Non-pigmented ciliary epithelial cell (primary cell): ENCODE results near the gene CASQ2.

Experiments used
- DNase-seq: peaks from one replicate; pipeline ENCODE4 v3.0.0-alpha.2; 2010; ENCODE audit warnings: low read depth

CASQ2 gene

DNA sequence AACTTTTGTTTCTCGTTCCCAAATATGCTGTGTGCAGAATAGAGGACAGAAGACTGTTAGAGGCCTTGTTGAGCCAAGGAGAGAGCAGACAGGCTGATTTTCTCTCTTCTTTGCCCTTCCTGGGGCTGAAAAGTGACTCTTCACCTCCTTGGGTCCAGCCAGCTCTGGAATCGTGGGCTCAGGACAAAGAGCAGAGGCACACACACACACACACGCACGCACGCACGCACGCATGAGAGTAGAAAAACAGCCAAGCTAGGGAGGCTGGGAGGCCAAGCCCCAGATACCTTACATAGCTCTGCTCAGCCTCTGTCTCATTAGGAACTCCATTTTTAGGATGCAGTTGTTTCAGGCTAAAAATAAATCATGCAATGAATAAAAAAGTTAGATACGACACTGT is at the start of gene CASQ2:
TSS of gene CASQ2 (minus strand) at position 166 of the 400 bp plus-strand sequence. CDS start 173 bp downstream, outside the sequence.
- no peak for DNase-seq

DNA sequence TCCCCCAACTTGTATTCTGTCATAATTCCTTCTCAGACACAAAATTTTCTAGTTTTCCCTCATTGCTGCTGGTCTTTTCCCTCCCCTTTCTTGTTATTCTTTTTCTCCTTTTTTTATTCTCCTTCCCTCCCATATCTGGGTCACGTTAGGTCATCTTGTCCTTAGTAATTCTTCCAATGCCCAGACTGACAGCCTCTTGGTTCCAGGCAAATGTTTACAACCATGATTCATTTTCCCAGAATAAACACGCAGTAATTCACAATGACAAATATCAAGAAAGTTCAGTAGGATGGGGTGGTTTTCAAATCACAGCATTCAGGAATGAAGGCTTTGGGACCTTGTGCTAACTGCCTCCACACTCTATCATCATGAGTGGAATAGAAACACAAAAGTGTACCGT is 47.2 kb upstream of the CASQ2 start:
- DNase-seq: no peak

DNA sequence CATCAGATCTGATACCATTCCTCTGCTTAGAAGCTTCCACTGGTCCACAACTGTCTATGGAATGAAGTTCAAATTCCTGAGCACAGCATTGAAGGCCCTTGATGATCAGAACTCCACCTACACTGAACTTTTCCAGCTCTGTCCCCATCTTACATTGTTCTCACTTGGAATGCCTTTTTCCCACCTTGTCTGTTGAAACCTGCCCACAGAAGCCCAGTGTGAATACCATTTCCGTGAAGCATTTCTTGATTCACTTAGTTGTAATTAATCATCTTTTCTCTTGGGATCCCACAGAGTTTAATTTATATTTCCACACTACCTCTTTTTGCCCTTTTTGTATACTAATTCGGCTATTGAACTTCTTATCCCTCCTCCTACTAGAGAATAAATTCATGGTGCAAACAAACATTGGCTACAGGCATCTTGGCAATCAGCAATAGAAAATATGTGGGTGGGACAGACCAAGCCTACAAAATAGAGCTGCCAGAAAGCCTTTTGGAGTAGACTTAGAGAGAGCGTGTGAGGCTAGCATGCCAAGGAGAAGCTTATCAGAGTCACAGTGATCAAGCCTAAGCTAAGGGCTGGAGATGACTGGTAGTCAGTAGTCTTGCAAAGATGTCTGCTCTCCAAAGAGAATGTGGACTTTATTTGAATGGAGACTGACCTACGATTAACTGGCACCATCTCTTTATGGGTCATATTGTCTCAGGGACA is 46.3 kb upstream of the CASQ2 start:
- no peak for DNase-seq

DNA sequence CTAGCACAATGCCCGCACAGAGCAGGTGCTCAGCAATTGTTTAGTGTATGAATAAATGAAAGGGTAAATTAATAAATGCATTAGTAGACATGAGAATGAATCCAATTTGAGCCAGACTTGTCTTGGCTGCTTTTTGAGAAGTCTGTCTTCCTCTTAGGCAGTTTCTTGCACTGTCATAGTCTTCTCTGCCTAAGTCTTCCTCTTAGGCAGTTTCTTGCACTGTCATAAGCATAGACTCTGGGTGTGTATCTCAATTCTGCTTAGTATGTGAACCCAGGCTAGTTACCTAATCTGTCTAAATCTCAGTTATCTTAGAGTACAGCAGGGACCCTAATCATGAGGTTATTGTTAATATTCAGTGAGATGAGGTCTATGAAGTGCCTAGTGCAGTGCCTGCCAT is 45.2 kb upstream of the CASQ2 start:
- no peak for DNase-seq

DNA sequence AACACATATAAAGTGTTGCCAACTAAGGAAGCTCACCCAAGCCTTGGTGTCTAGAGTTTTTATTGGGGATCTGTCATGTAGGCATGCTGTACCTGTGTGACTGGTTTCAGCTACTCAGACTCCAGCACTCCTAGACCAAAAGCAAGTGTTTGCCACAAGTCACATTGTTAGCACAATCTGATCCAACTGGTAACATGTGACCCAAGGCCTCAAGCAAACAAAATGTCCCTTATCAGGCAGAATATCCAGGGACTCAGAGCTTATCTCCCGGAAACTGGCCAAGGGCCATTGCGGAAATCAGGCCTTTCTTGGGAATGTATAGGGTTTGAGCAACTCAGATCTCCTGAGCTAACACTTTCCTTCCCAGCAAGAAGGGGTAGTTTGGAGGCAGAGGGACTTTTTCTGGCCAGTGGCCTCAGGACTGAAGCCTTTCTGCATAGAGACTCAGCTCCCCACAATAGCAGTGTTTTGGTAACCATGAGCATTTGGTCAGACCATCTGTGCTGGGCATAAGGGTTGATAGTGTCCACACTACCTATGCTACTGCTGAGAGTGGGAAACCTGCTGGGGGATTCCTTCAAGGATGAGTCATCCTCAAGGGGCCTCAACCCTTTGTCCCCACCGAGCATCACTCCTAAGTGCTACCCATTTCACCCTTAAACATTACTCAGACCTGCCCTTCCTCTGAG is 42.8 kb upstream of the CASQ2 start:
- no peak for DNase-seq

DNA sequence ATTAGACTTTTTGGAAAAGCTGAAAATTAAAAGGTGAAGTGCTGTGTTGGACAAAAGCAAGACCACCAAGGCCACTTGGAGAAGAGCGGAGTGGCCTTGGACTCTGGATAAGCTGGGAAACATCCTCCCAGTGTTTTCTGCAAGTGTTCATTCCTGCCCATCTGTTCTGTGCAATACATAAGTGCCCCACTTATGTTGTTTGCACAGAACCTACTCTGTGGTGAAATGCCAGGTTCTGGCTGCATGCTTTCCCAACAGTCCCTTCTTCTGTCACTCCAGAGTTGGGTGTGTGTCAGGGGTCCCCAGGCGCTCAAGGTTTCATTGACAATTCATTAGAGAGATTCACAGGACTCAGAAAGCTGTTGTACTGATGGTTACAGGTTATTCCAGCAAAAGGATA is 42.1 kb upstream of the CASQ2 start:
- no peak for DNase-seq

DNA sequence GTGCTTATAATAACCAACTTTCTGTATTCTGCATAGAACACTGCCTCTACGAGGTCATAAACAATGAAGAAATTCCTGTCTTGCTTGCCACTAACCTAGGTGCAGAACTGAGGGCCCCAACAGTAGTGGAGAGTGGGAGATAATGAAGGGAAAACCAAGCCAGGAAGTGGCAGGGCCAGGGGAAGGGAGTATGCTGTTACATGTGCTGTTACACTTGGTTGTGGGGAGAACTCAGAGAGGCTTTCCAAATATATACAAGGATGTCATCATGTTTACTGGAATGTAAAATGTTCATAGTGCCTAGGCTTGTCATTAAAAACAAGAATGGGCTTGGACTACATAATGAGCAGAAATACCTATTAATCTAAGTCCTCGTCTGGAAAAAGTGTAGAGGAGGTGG is 41.3 kb upstream of the CASQ2 start:
- DNase-seq: no peak

DNA sequence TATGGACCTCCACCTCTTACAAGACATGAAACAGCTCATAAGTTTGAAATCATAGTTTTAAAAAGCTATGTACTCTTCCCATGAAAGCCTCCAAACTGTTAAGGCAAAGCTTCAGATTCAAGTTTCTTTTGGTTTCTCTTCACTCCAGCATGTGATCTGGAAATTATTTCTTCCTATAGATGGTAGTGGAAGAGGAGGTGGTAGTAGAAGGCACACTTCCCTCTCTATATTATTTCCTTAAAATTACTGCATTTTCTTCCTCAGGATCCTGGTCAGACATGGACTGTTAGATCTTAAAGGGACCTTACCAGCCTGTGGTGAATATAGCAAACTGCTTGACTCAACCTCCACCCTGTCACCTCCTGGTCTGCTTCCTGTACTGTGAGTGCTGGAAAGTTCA is 40.6 kb upstream of the CASQ2 start:
- DNase-seq: no peak

DNA sequence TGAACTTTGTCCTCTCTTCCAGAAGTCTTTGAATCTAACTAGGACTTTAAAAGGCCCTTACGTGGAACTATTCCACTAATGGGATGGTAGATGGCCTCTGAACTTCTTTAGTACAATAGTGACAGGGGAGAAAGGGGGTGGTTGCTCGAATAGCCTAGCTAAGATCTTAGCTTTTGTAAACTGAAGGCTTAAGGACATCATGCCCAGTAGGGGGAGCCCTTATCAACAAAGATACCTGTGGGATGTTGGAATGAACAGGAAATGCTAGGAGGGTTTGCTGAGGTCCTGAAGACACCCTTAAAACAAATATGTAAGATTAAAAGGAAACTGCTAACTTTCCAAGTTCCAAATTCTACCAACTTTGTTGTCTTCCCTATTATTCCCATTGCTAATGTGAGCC is 39.2 kb upstream of the CASQ2 start:
- peak; percentile 35 for DNase-seq

DNA sequence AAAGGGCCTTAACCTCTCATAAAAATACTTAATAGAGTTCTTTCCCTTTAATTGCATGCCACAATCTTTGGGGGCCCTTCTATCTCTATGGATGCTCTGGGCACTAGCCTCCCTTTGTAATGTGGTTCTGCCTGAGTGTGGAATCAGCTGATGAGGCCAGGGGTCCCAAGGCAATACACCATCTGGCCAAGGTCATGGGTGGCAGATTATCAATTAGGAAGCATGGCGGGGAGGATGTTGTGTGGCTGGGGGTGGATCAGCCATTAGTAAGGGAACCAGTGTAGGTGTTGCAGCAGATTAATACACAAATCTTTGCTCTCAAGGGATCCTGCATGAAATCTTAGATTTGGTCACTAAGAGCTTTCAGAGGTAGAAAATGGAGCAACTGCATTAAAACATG is 37.1 kb upstream of the CASQ2 start:
- DNase-seq: no peak

DNA sequence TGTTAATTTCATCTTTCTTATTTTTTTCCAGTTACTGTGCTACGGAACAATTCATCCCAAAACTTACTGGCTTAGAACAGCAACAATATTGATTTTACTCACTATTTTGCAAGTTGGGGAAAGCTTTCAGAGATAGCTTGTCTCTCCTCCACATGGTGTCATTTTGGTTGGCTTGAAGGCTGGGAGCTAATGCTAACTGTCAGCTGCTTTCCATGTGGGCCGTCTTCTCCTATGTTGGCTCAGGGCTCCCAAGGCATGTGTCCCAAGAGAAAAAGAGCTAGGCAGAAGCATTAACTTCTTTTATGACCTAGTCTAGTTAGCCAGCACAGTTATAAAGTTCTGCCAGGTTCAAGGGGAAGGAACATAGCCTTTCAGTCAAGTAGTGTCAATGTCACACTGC is 33.9 kb upstream of the CASQ2 start:
- no peak for DNase-seq

DNA sequence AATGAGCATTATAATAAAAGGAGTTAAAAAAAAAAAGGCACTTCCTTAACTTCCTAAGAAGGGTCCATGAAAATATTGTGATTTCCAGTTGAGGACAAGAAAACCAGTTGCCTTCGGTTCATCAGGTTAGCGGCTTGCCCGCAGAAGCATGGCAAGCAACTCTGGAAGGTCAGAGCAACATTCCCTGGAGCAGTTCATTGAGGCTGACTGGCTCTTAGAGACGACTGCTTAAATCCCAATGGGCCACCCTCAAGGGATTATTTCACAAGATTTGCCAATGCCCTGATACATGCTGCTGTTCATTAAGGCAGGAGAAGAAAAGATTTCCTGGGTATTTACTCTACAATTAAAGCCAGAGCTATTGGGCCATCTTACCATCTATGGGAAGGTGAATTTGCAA is 29.0 kb upstream of the CASQ2 start:
- no peak for DNase-seq

DNA sequence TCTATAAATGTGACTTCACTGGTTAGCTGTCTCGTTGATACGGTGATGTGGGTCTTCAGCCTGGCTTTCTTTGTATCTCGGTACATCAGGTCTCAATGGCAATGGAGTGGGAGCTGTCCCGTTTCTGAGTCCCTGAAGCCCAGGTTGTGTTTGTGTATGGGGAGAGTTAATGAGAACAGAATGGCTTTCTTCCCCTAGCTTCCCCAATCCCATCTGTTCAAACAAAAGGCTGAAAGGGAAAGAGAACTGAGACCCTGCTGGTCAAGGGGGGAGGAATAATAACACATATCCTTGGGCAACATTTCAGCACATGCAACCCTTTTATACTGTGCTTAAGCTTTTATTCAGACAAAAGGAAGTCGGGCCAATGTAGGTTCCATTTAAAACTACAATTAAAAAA is 28.4 kb upstream of the CASQ2 start:
- no peak for DNase-seq

DNA sequence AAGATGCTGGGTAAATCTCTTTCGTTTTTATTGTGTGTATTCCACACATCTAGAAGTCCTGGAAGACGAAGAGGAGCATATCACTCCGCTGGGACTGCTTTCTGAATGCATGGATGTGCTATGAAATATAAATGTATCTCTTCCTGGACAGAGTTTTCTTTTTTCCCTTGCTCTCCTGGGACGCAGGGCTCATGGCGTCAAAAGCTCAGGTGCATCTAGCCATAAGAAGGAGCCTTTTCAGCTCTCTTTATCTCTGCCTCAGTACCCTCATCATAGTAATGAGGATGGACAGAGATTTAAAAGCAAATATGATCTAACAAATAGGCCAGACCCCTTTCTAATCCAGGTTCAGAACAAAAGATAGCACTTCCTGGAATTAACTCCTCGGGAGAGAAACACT is 27.5 kb upstream of the CASQ2 start:
- DNase-seq: no peak

DNA sequence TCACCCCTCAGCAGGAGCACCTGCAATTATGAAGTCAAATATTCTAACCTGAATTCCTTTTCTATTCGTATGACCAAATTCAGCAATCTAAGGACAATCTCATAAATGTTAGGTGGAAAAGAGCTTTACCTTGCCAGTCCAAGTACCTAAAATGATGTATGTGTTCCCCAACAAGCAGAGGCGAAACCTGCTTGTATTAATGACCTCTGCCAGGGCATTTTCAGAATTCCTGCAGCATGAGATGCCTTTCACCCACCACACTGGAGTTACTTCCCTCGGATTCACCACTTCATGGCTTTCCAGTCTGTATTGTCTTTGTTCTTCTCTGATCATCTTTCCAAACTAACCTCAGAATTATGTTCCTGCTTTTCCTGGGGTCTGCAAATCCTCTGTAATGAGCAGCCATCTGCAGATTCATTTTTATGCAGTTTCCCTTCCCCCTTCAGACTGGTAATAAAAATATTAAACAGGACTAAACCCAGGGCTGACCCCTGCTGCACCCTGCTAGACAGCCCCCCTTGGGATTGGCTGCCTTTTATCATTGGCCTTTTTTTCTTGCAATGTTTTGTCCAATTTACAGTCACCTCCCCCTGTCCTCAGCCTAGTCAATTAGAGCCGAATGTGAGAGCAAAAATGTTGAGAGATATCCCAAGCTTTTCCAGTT is 26.6 kb upstream of the CASQ2 start:
- DNase-seq: no peak

DNA sequence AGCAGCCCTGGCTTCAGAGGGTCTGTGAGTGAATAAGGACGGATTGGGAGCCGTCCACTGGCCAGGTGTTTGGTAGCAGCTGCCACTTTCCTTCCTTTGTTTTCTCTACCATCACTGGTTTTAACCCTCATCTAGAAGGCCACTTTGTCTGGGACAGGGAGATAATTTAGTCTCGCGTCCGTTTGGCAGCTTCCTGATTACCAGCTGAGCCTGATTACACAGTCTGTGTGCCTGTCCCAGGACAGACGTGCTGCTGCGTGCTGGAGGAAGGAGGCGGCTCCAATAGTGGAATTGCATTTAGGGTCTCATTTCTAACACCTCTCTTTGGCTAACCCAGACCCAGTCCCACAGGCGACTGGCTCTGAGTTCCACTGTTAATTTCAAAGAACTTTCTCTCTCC is 24.6 kb upstream of the CASQ2 start:
- DNase-seq: no peak

DNA sequence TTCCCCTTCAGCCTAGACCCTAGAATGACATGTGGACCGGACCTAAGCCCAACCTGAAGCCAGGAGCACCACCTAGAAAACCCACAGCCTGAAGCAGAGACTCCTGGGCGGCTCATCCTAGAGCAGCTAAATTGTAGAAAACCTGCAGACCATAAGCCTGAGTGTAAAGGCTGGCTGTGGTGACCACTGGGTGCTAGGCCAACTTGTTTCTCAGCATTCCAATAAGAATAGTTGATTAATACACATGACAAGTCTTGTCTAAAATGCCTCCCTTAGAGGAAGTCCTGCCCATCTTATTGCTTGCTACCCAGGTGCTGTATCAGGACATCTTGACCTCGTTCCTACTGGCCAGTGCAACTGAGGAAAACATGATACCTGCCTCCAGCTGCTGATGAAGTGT is 23.3 kb upstream of the CASQ2 start:
- DNase-seq: no peak

DNA sequence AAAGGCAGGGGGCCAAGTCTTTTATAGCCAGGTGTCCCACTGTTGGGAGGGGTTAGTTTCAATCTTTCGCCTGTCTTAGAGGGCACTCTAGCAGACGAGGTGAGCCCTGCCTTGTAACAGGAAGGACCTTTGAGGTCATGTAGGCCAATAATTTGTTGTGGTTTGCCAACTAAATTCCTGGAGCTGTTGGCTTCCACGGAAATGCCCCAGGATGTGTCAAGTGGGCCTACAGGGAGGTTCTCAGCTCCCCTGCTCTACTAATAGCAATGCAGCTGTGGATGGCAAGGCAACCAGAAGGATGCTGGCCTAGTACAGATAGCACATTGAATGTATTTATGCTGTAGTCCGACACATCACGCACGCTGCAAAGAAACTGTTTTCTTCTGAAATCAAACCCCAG is 22.3 kb upstream of the CASQ2 start:
- no peak for DNase-seq

DNA sequence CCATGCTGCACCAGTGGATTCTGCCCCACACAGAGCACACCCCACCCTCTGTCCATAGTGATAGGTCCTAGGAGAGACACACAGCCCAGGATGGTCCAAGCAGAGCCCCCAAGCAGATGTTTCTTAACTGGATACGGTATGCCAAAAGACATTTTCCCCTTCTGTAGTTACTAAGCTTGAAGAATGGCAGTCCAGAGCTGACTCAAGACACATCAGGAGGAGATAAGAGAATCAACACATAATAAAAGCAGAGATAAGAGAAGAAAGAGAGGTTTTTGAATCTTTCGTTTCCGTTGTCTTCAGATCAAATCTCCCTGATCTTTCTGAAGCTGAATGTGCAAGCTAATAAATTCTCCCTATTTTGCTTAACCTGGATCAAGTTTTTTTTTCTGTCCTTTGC is 21.8 kb upstream of the CASQ2 start:
- DNase-seq: no peak

DNA sequence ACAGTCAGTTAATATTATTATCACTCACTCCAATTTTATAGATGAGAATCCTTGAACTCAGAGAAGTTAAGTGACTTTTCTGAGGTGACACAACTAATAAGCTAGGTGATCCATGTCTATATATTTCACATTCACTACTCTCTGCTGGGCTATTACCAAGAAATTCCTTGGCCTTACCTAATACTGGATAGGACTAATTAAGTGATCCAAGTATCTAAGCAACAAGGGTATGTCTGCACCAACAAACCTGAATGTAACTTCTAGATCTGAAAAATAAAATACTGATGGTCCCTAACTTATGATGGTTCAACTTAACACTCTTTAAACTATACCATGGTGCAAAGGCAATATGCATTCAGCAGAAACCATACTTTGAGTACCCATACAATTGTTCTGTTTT is 14.8 kb upstream of the CASQ2 start:
- DNase-seq: no peak

DNA sequence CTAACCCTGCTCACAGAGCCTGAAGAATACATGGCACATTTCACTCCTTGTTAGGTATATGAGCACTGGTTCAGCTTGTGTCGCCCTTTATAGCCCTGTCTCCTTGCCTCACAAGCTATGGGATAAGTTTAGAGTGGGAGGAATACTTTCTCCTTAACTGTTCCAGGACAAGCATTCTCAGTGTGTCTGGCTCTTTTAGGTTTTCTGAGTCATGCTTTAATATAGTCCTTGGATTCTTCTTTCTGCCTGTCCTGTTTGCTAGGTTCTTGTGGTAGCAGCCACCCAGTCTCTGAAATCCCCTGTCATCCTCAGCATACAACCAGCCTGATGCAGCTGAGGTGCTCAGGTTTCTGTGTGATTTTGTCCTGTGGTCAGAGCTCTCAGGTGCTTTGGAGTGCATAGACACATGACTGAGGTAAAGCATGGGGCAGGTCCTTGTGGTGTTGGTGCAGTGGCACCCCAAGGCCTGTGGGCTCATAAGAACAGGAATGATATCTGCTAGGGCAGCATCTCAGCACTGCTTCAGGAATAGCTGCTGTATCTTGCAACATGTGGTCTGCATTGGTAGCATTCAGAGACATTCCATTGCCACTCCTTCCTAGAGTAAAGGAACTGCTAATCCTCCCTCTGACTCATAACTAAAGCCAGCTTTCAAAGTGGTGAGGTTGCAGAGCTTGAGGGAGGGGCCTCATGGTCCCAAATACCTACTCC is 14.2 kb upstream of the CASQ2 start:
- peak; percentile 88 for DNase-seq

DNA sequence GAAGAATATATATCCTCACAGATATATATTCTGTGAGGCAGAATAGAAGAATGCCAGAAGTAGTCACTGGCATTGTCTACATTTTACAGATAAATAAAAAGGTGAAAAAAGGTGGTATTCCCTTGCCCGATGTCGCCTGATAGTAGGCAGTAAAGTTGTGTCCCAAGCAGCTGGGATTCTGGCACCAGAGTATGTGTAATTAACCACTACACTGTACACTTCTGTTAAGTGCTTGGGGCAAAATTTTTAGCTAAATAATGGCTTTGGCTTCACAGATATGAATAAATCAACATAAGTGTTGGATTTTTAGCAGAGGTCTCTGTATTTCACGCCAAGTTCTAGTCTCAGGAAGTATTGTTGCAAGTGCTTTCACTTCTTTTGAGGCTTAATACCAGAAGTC is 13.3 kb upstream of the CASQ2 start:
- DNase-seq: no peak

DNA sequence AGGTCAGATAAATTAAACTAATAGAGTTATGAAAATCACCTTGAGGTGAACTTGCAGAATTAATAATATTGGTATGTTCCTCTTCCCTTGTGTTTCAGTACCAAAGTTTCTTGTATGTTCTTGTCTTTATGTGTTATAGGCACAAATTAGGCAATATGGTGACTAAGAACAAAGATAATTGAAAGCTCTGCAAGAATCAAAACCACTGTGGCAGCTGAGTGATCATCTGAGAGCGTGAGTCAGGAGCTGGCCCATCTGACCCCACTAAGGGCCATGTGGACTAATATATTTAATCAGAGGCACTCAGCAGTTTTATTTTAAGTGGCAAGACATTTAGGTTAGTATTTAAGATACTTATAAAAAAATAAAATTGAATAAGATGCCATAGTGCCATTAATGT is 12.8 kb upstream of the CASQ2 start:
- peak; percentile 46 for DNase-seq
